ENCODE measurements around the gene KRT17. TPM values are rescaled to one million over a fixed set of nuclear protein-coding genes. Genes with fewer than 3 reads are reported as not detected.

KRT17 gene
- total RNA-seq, result not detected
- polyA plus RNA-seq, result not detected

- Mint-ChIP-seq H3K27me3 (no peaks in the 10 kb centered on the region), H3K4me3 (no peak within 1 kb of the TSS), H3K9me3 (peaks cover 0 to 2% (median 0%) of the 10 kb centered on the region in 7 donors), H3K4me1 (no peaks in the 10 kb centered on the region), H3K27ac (no peak within 1 kb of the TSS), H3K36me3 (no peaks in the 10 kb centered on the region)
- DNase-seq (no peak), ATAC-seq (ENCODE audit: low read depth in 2 of 2) (no peak)
- Histone ChIP-seq H3K4me1 (ENCODE audit: control insufficient read depth, insufficient read depth, low read length, poor library complexity, severe bottlenecking) (no peaks in the 10 kb centered on the region), H3K4me3 (ENCODE audit: low read depth, low read length) (no peak within 1 kb of the TSS), H3K27ac (ENCODE audit: insufficient read depth, low read length, poor library complexity, severe bottlenecking) (no peak within 1 kb of the TSS), H3K27me3 (ENCODE audit: control insufficient read depth, insufficient read depth, low read length) (no peaks in the 10 kb centered on the region), H3K9me3 (ENCODE audit: control insufficient read depth in 2 of 2, low read length in 2 of 2) (no peaks in the 10 kb centered on the region), H3K36me3 (ENCODE audit: control insufficient read depth, insufficient read depth, low read length) (no peaks in the 10 kb centered on the region)
These were observed at the start of gene KRT17 for GRCh38 chr17:41624208-41625101. KRT17 (minus strand) TSS chr17:41624575; CDS start chr17:41624509, 66 bp downstream.

GRCh38 chr17:41672153-41672552 is 47.8 kb upstream of the KRT17 start:
- ATAC-seq (ENCODE audit: low read depth in 2 of 2) (no peak), DNase-seq (no peak)
- Mint-ChIP-seq H3K4me3 (peak overlapping the region in 1 of 4 donors; percentile 55), H3K4me1 (peaks cover 6 to 29% (median 19%) of the 10 kb centered on the region in 4 donors), H3K27ac (no peak overlapping the region), H3K36me3 (no peaks in the 10 kb centered on the region), H3K27me3 (no peaks in the 10 kb centered on the region), H3K9me3 (no peaks in the 10 kb centered on the region)
- H3K9me3 ChIP-seq (ENCODE audit: control insufficient read depth in 2 of 2, low read length in 2 of 2), result no peaks in the 10 kb centered on the region
- H3K27ac ChIP-seq (ENCODE audit: insufficient read depth, low read length, poor library complexity, severe bottlenecking), result no peak overlapping the region
- H3K27me3 ChIP-seq (ENCODE audit: control insufficient read depth, insufficient read depth, low read length), result no peaks in the 10 kb centered on the region
- H3K36me3 ChIP-seq (ENCODE audit: control insufficient read depth, insufficient read depth, low read length), result no peaks in the 10 kb centered on the region
- peaks cover 7% of the 10 kb centered on the region for H3K4me1 ChIP-seq (ENCODE audit: control insufficient read depth, insufficient read depth, low read length, poor library complexity, severe bottlenecking)
- H3K4me3 ChIP-seq (ENCODE audit: low read depth, low read length), result no peak overlapping the region

DNA sequence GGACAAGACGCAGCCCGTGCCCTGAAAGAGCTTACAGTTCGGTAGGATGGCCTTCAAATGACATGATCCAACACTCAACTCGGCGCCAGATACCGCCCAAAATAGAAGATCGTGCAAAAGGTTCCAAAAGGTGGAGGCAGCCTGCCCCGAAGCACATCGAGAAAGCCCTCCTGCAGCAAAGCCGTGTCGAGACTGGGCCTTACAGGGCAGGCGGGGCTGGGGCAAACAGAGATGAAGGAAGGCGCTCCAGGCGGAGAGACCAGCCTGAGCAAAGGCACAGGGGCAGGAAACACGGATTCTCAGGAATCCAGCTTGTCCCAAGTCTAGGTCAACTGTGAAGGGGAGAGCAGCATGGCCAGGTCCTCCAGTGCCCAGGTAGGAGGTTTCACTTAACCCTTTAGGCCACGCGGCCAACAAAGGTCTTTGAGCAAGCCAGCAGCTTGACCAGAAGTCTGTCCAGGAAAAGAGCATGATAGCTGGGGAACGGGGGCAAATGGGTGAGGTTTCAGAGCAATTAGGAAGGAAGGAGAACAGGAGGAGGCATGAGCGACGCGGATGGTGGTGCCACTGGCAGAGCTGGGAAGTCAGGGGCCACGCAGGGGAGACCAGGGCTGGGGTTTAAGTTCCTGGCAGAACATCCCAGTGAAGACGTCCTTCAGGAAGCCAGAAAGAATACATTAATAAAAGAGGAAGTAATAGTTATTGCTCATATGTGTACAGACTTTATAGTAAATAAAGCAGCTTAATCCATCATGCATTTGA is 43.1 kb upstream of the KRT17 start:
- Mint-ChIP-seq H3K27me3 (peaks cover 18% of the 10 kb centered on the region), H3K4me1 (peaks cover 0 to 43% (median 27%) of the 10 kb centered on the region in 4 donors), H3K4me3 (peak overlapping the region; percentile 88 to 95 (median 94)), H3K27ac (peak overlapping the region in 2 of 3 donors; percentile 98 to 100), H3K9me3 (no peaks in the 10 kb centered on the region), H3K36me3 (no peaks in the 10 kb centered on the region)
- no peak for ATAC-seq (ENCODE audit: low read depth in 2 of 2)
- no peaks in the 10 kb centered on the region for H3K9me3 ChIP-seq (ENCODE audit: control insufficient read depth in 2 of 2, low read length in 2 of 2)
- H3K4me1 ChIP-seq (ENCODE audit: control insufficient read depth, insufficient read depth, low read length, poor library complexity, severe bottlenecking), result peaks cover 30% of the 10 kb centered on the region
- peak overlapping the region; percentile 98 for H3K27ac ChIP-seq (ENCODE audit: insufficient read depth, low read length, poor library complexity, severe bottlenecking)
- H3K27me3 ChIP-seq (ENCODE audit: control insufficient read depth, insufficient read depth, low read length), result no peaks in the 10 kb centered on the region
- DNase-seq, result no peak
- no peaks in the 10 kb centered on the region for H3K36me3 ChIP-seq (ENCODE audit: control insufficient read depth, insufficient read depth, low read length)
- no peak overlapping the region for H3K4me3 ChIP-seq (ENCODE audit: low read depth, low read length)

DNA sequence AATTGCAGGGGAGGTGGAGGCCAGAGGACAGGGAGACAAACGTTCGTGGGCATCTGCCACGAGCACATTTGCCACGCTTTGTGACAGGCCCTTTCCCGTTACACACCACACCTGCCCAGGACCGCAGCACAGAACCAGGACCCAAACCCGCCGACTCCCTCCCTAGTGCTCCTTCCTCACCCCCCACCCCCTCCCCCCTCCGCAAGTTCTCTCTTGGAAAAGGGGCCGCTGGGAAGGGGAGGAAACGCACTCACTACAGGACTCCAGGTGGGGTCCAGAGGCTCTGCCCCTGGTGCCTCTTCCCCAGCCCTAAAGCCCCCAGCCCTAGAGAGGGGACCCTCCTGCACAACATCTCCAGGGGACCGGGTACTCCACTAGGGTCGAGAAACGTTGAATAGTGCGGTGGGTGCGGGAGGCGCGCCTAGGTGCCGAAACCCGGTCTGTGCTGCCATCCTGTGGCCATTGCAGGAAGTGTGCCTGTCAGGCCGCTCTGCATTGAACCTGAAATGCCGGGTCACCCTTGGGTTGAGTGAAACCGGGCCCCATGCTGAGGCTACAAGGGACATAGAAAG is 42.4 kb upstream of the KRT17 start:
- peak overlapping the region; percentile 92 to 95 (median 95) for H3K4me3 Mint-ChIP-seq
- Histone ChIP-seq H3K9me3 (ENCODE audit: control insufficient read depth in 2 of 2, low read length in 2 of 2) (no peaks in the 10 kb centered on the region), H3K4me3 (ENCODE audit: low read depth, low read length) (peak overlapping the region; percentile 64), H3K36me3 (ENCODE audit: control insufficient read depth, insufficient read depth, low read length) (no peaks in the 10 kb centered on the region), H3K27ac (ENCODE audit: insufficient read depth, low read length, poor library complexity, severe bottlenecking) (peak overlapping the region; percentile 98), H3K4me1 (ENCODE audit: control insufficient read depth, insufficient read depth, low read length, poor library complexity, severe bottlenecking) (peaks cover 30% of the 10 kb centered on the region), H3K27me3 (ENCODE audit: control insufficient read depth, insufficient read depth, low read length) (no peaks in the 10 kb centered on the region)
- no peaks in the 10 kb centered on the region for H3K9me3 Mint-ChIP-seq
- ATAC-seq (ENCODE audit: low read depth in 2 of 2) (peak; percentile 62), DNase-seq (peak; percentile 76 to 90 (median 83))
- H3K27ac Mint-ChIP-seq, result peak overlapping the region; percentile 93 to 100 (median 98)
- H3K4me1 Mint-ChIP-seq, result peaks cover 0 to 40% (median 27%) of the 10 kb centered on the region in 4 donors
- peaks cover 18% of the 10 kb centered on the region for H3K27me3 Mint-ChIP-seq
- no peaks in the 10 kb centered on the region for H3K36me3 Mint-ChIP-seq

DNA sequence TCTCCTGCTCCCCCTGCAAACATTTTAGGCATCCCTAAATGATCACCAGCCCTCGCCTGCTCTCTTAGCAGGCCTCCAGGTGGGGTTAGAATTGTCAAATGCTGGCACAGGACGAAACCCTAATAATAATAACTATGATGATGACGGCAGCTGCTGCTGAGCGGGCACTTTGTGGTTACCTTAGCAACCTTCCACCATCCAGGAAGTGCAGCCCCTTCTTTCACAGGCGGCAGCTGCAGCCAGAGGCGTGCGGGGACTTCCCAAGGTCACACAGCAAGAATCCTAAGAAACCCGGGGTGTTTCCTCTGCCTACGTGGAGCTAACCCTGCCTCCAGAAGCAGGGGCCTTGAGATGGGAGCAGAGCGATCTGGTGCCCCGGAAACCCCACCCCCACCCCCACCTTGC is 41.9 kb upstream of the KRT17 start:
- Mint-ChIP-seq H3K9me3 (no peaks in the 10 kb centered on the region), H3K27me3 (peaks cover 18% of the 10 kb centered on the region), H3K36me3 (no peaks in the 10 kb centered on the region), H3K27ac (peak overlapping the region; percentile 91 to 100 (median 98)), H3K4me1 (peaks cover 0 to 40% (median 27%) of the 10 kb centered on the region in 4 donors), H3K4me3 (peak overlapping the region; percentile 92 to 95 (median 95))
- DNase-seq (peak in 2 of 3 donors; percentile 81 to 82), ATAC-seq (ENCODE audit: low read depth in 2 of 2) (peak; percentile 48 to 50)
- H3K4me3 ChIP-seq (ENCODE audit: low read depth, low read length), result peak overlapping the region; percentile 64
- H3K4me1 ChIP-seq (ENCODE audit: control insufficient read depth, insufficient read depth, low read length, poor library complexity, severe bottlenecking), result peaks cover 30% of the 10 kb centered on the region
- peak overlapping the region; percentile 98 for H3K27ac ChIP-seq (ENCODE audit: insufficient read depth, low read length, poor library complexity, severe bottlenecking)
- no peaks in the 10 kb centered on the region for H3K27me3 ChIP-seq (ENCODE audit: control insufficient read depth, insufficient read depth, low read length)
- H3K36me3 ChIP-seq (ENCODE audit: control insufficient read depth, insufficient read depth, low read length), result no peaks in the 10 kb centered on the region
- H3K9me3 ChIP-seq (ENCODE audit: control insufficient read depth in 2 of 2, low read length in 2 of 2), result no peaks in the 10 kb centered on the region

DNA sequence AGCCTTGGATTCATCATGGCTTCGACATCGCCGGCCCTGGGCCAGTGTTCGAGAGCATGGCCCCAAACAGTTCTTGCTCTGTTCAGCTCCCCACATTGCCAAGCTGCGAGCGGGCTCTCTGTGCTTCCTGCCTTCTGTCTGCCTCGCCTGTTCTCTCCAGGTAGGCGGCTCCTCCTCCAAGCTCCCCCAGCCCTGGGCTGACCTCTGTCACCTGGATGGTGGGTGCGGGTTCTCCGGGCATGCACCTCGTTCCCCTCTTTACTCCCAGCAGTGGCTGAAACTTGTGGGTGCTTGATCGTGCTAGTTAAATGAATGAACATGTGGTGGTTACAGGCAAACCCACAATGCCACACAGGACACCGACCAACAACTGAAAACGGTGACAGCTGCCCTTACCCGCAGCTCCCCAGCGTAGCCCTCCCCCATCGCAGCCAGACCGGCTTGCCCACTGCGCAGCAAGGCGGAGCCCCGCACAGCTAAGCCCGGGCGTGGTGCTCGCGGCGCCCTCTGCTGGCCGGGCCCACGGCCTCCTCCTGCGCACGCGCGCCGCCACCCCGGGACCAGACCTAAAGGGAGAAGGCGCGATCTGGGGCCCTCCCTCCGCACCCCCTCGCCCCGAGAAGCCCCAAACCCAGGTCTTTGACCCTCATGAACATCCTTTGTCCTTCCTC is 41.3 kb upstream of the KRT17 start:
- no peaks in the 10 kb centered on the region for H3K27me3 ChIP-seq (ENCODE audit: control insufficient read depth, insufficient read depth, low read length)
- Mint-ChIP-seq H3K9me3 (no peaks in the 10 kb centered on the region), H3K27ac (peak overlapping the region; percentile 91 to 100 (median 98)), H3K36me3 (no peaks in the 10 kb centered on the region), H3K27me3 (peaks cover 18% of the 10 kb centered on the region), H3K4me1 (peaks cover 0 to 40% (median 27%) of the 10 kb centered on the region in 4 donors), H3K4me3 (peak overlapping the region; percentile 92 to 95 (median 95))
- no peaks in the 10 kb centered on the region for H3K36me3 ChIP-seq (ENCODE audit: control insufficient read depth, insufficient read depth, low read length)
- peaks cover 30% of the 10 kb centered on the region for H3K4me1 ChIP-seq (ENCODE audit: control insufficient read depth, insufficient read depth, low read length, poor library complexity, severe bottlenecking)
- H3K9me3 ChIP-seq (ENCODE audit: control insufficient read depth in 2 of 2, low read length in 2 of 2), result no peaks in the 10 kb centered on the region
- DNase-seq, result peak; percentile 82 to 91 (median 89)
- peak; percentile 83 to 84 for ATAC-seq (ENCODE audit: low read depth in 2 of 2)
- peak overlapping the region; percentile 98 for H3K27ac ChIP-seq (ENCODE audit: insufficient read depth, low read length, poor library complexity, severe bottlenecking)
- peak overlapping the region; percentile 81 for H3K4me3 ChIP-seq (ENCODE audit: low read depth, low read length)
